COLO668 (cell line): Measurements from ENCODE around the gene SYNGR4.
"Not testable (repeated sequence)": the region's sequence is repeated elsewhere in the genome, so short reads cannot be mapped to it uniquely, and the experiment has no call there.

Experiments
- DNase-seq: peaks from one replicate; lab custom pipeline; 2025; ENCODE audit not compliant: unreplicated experiment; lab: John Stamatoyannopoulos, UW

SYNGR4 gene

GRCh38 chr19:48363810-48364597 is at the start of gene SYNGR4, which contains the start of gene TMEM143:
Gene SYNGR4, plus strand, starts transcription at chr19:48364367. Its CDS starts 1,476 bp downstream, at chr19:48365843.
Gene TMEM143, minus strand, starts transcription at chr19:48363940. Its CDS starts 20 bp downstream, at chr19:48363920.
- DNase-seq = peak; percentile 99

GRCh38 chr19:48315712-48316111 is 48.5 kb upstream of the SYNGR4 start:
- DNase-seq = no peak

- DNase-seq = not testable (repeated sequence)
Measured at GRCh38 chr19:48317708-48317960, 46.5 kb upstream of the SYNGR4 start.

- no peak for DNase-seq
Measured at GRCh38 chr19:48318286-48318987, 45.7 kb upstream of the SYNGR4 start.

GRCh38 chr19:48319647-48320541 is 44.3 kb upstream of the SYNGR4 start:
- DNase-seq = peak; percentile 80

- DNase-seq = peak; percentile 95
Measured at GRCh38 chr19:48321372-48321621, 42.9 kb upstream of the SYNGR4 start.

GRCh38 chr19:48321622-48322591 is 42.3 kb upstream of the SYNGR4 start:
- peak; percentile 98 for DNase-seq

- no peak for DNase-seq
Measured at GRCh38 chr19:48325265-48325910, 38.8 kb upstream of the SYNGR4 start, which contains the start of gene EMP3. Gene EMP3, plus strand, starts transcription at chr19:48325552. Its CDS starts 1,293 bp downstream, at chr19:48326845.

- DNase-seq = peak; percentile 28
Measured at GRCh38 chr19:48329167-48329891, 34.8 kb upstream of the SYNGR4 start.

- DNase-seq = peak; percentile 93
Measured at GRCh38 chr19:48330012-48330681, 34.0 kb upstream of the SYNGR4 start.

GRCh38 chr19:48332351-48332661 is 31.9 kb upstream of the SYNGR4 start:
- DNase-seq = no peak

- DNase-seq = peak; percentile 98
Measured at GRCh38 chr19:48332662-48333466, 31.3 kb upstream of the SYNGR4 start.

GRCh38 chr19:48333467-48334384 is 30.4 kb upstream of the SYNGR4 start:
- peak; percentile 94 for DNase-seq

GRCh38 chr19:48338253-48338755 is 25.9 kb upstream of the SYNGR4 start:
- no peak for DNase-seq

- no peak for DNase-seq
Measured at GRCh38 chr19:48338802-48339503, 25.2 kb upstream of the SYNGR4 start.

- DNase-seq = no peak
Measured at GRCh38 chr19:48340995-48341394, 23.2 kb upstream of the SYNGR4 start.
